GM21423 (cell line): ENCODE results near the gene DUSP2.

ENCODE experiments used
- ATAC-seq: cut with Tn5 transposase; IDR thresholded peaks from one replicate; pipeline ENCODE4 v1.9.1; 2021; ENCODE audit warnings: mild to moderate bottlenecking, moderate library complexity; ENCODE audit not compliant: unreplicated experiment

Gene DUSP2

DNA sequence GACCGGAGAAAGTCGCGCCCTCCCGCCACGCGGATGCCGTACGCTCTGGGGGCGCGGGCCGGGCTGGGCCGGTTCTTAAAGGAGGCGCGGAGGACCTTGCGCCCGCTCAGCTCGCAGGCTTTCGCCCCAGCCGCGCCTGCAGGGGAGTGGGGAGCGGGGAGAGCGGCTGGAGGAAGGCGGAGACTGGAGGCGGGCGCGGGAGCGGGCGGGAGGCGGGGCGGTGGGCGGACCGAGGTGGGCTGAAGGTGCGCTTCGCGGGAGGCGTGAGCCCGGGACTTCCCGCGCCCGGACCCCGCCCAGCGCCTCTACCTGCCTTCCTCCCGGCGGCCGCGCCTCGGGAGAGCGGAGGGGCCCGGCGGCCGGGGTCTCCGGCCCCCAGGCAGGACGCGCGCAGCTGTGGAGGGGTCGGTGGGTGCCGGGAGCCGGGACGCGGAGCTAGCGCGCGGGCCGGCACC, 28.8 kb downstream of the DUSP2 start, which contains the start of gene ADRA2B:
ADRA2B (minus strand) TSS at position 148 of the 455 bp plus-strand sequence. CDS start 422 bp downstream, outside the sequence.
- peak; percentile 51 for ATAC-seq

GRCh38 chr2:96115631-96116423, 29.4 kb downstream of the DUSP2 start:
- no peak for ATAC-seq

DNA sequence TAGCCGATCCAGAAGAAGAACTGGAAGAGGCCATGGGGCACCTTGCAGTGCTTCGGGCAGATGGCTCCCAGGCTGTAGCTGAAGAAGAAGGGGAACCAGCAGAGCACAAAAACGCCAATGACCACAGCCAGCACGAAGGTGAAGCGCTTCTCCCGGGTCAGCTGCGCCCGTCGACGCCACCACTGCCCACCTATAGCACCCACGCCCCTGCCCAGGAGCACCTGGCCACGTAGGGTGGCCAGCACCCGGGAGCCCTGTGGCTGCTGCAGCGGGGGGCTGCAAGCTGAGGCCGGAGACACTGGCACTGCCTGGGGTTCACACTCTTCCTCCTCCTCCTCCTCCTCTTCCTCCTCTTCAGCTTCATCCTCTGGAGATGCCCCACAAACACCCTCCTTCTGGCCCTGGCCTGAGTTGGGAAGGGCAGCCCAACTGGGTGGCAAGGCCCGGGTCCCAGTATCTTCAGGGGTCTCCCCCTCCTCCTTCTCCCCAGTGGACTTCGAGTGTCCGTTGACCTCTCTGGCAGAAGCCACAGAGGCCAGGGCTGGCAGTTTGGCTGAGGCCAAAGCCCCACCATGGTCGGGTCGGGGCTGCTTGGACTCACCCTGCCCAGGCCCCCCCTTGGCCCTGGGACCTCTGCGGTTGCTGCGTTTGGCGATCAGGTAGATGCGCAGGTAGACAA, 30.2 kb downstream of the DUSP2 start:
- no peak for ATAC-seq

DNA sequence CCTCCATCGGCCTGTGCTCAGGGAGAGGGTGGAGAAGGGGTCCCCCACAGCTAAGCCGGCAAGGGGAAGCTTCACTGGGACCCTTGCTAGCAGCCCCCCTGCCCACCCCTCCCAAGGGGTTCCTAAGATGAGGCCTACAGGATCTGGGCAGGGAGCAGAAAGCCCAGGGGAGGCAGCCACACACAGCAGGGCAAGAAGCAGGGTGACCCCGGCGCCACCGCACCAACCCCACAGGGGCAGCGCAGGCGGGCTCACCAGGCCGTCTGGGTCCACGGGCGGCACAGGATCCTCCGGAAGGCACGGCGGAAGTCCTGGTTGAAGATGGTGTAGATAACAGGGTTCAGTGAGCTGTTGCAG, 30.7 kb downstream of the DUSP2 start:
- ATAC-seq: no peak

GRCh38 chr2:96113951-96114350, 31.3 kb downstream of the DUSP2 start:
- ATAC-seq: no peak

DNA sequence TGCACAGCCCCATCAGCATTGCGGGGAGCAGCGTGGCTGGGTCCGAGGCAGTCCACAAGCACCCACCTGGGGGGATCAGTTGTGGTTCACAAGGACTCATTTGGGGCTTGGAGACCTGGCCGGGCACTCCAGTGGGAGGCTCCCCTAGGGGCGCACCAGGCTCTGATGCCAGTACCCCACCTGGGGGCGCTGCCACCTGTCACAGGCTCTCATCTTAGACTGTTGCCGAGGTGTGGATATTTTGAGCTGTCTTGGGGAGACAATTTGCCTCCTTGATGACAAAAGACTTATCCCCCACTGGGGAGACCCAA, 31.9 kb downstream of the DUSP2 start:
- no peak for ATAC-seq

DNA sequence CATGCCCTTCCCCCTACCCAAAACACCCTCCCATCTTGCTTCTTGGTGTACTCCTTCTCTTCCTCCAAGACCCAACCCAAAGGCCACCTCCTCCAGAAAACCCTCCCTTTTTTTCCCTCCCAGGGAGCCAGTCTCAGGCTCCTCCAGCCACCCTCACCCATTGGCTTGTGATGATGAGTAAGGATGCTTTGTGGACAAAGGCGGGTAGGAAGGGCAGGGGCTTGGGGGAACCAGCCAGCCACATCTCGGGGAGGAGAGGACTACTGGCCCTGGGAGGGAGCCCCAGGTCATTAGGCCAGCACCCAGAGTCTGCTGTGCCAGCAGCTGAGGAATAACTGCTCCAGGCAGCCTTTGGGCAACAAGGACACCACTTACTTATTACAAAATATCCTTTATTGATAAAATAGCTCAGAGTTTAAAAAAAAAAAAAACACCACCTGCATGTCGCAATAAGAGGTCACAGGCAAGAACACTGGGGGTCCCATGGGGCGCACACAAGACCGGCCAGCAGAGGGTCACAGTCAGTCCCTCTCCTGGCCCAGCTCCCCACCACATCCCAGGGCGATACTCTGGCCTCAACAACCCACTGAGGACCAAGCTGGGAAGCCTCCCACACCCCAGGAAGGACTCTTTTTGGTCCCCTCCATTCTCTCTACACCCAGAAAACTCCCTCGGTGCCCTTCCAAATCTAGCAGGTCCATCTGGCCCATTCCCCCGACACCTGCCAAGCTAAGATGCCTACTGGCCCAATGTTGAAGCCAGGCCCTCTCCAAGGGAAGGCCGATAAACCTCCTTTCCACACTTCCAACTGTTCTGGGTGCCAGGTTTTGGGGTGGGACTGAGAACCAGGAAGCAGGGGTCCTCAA, 32.5 kb downstream of the DUSP2 start:
- ATAC-seq: no peak

- ATAC-seq: no peak
These were observed 33.3 kb downstream of the DUSP2 start for GRCh38 chr2:96111823-96112500.

DNA sequence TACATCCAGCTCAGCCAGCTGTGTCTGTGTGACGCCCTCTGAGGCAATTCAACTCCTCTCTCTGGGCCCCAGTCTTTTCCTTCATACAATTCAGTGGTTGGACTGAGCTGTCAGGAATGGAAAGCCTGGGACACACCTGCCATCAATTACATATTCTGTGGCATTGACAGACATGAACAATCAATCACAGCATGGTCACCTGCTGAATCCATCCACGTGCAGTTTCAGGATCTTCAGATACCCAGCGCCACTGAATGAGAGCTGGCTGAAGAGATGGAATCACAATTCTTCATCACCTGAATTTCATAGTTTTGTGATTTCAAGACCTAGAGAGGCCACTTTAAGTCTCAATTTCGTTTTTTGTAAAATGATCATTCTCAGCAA, 34.0 kb downstream of the DUSP2 start:
- ATAC-seq: no peak

DNA sequence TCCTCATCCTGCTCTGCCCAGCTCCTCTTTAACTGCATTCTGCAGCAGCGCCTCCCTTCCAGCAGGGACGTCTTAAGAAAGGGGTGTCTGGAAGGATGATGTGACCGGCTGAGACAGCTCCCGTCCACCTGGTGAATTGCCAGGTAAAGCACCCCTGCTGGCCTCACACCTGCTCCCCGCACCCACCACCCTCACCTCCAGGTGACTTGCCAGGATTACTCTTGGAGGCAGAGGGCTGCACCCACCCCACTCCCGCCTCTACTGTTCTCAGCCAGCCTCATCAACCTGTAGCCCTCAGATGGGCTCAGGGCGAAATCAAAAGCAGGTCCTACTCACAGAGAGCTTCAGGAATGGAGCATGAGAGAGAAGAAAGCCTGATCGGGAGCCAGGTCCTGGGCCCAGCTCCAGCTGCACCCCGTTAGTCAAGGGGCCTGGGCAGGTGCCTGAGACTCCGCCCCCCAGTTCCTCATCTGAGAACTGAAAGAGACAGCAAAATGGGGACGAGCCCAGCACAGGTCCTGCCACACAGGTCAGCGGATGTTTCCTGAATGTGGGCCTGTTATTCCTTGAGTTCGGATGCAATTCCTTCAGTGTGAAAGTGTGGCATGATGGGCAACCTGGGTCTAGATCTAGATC, 34.5 kb downstream of the DUSP2 start:
- ATAC-seq: no peak

DNA sequence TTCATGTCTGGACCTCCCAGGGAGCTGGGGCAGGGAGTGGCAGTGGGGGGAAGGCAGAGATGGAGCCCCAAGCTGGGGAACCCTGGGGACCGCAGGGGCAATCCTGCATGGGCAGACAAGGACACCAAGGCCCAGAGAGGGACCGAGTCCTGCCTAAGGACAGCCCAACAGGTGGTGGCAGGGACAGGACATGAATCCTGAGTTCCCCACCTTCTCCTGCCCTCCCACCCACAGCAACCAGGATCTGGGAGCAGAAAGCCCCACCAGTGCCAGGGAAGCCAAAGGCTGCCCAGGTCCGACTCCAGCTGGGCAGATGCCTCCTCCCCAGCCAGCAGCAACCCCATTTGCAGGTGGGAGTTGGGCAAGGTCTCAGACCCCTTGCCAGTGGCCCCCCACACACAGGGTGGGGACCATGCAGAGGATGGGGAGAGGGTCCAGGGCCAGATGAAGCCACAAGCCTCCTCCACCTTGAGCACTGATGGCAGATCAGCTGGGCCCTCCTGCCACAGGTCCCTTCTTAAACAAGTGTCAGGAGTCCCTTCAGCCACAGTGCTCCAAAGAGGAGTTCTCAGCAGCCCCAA, 35.2 kb downstream of the DUSP2 start:
- no peak for ATAC-seq

DNA sequence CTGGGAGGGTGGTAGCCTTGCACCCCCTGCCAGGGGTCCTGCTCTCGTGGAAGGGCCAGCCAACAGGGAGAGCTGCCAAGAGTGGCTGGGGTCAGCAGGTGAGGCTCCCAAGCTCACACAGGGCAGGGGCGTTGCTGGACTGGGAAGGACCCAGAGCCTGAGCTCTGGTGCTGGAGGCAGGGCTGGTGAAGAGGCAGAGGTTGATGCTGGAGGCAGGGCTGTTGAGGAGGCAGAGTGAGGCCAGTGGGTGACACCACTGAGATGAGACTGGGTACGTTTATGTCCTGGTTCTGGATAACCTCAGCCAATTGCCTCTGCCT, 35.9 kb downstream of the DUSP2 start:
- ATAC-seq: no peak

DNA sequence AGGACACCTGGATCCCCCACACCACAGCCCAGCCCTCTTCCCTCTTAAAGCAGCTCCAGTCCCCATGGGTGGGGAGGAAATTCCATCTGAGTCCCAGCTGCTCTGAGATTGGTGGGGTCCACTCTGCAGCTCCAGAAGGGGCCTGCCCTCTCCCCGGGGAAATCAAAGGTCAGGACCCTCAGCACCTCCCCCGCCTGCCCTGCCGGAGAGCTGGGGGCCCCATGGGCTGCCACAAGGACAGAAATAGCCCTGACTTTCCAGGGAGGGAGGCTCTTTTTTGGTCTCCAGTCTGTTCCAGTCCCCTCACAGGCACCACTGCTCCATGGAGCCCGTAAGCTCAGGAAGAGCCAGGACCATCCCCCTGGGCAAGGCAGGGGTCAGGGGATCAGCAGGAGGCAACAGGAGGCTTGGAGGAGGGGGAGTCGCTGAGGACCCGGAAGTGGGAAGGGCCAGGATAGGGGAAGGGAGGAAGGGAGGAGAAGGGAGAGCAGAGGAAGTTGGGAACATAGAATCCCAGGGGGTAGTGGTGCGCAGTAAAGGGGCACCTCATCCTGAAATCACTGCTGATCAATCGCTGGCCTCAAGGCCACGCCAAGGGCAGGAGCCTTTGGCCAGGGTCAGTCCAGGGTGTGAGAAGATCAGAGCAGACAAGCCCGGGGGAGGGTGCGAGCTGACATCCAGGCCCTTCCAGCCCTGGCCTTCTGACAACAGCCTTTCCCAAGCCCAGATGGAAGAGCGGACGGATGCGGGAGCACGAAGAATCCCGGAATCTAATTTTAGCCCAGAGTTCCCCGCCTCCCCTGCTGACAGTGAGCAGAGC, 36.5 kb downstream of the DUSP2 start:
- no peak for ATAC-seq

GRCh38 chr2:96108151-96108540, 37.1 kb downstream of the DUSP2 start:
- ATAC-seq: no peak

DNA sequence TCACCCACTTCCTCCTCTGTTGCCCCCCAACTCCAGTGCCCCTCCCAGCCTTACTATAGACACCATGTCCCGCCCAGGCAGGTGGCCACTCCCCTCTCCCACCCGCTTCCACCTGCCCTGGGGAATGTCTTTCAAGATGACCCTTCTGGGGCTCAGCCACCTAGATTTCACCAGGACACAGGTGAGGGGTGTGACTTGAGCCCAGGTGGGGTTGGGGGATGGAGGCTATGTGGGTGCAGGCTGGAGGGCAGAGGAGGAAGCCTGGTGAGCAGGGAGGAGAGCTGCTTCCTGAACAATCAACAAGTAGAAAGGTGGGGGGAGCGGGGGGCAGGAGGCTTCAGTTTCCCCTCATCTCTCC, 37.6 kb downstream of the DUSP2 start:
- no peak for ATAC-seq

GRCh38 chr2:96106991-96107707, 38.1 kb downstream of the DUSP2 start:
- ATAC-seq: no peak

GRCh38 chr2:96105994-96106715, 39.1 kb downstream of the DUSP2 start:
- ATAC-seq: no peak

DNA sequence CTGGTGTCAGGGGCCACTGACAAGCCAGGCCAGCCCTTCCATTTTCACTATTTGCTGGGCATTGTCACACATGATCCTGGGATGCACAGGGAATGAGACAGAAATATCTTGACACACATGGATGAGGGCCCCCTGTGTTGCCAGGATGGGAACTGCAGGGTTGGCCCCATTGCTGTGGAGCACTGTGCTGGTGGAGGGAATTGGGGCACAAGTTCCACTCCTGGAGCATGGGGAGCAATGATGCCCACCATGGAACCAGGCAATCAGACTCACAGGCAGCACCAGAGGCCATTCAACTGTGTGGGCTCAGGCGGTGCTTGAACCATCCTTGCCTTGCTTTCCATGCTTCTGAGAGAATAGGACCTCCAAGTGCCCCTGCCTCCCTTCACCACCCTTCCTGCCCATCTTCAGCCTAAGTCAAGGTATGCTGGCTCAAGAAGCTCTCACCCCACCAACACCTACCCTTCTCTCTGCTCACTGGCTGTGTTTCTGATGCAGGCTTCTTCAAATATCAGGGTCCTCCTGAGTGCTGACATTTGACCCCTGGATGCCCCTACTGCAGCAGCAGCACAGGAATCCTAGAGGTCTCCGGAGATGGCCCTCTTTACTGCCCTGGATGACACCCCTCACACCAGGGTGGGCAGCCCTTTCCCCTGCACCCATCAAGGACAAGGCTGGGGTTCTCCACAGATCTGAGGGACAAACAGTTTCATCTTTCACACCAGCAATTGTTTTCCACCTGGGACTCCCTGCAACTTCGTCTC, 39.9 kb downstream of the DUSP2 start:
- no peak for ATAC-seq
